H1 (cell line): ENCODE results near the gene GPR150. TPM values are rescaled to one million over a fixed set of nuclear protein-coding genes. Genes with fewer than 3 reads are reported as not detected.

Source experiments
- CTCF ChIA-PET: fragments of 300-600 bp; sonication (Branson Sonifier 250); formaldehyde crosslinking; loops from one replicate; lab custom pipeline; 2021; ENCODE audit not compliant: partially characterized antibody; lab: Charles Lee
- POLR2A ChIA-PET: fragments of 300-600 bp; sonication (Branson Sonifier 250); formaldehyde crosslinking; loops from one replicate; lab custom pipeline; 2021; ENCODE audit warnings: inconsistent platforms; ENCODE audit not compliant: partially characterized antibody; lab: Charles Lee
- DNase-seq, 2 experiments: peaks; one replicate each; pipeline versions ENCODE4 v3.0.0 to v3.0.0-alpha.2; 2010 to 2022; ENCODE audit warnings: low spot score in 2 of 2, low read depth in 1 of 2, mixed read lengths in 1 of 2
- FAIRE-seq: peaks from 2 replicates; lab custom pipeline; 2011; peaks lifted over from hg19 to GRCh38; lab: Jason Lieb, UNC
- H2AFZ ChIP-seq: 2 replicates; pipeline ENCODE4 v1.8.1; 2012; ENCODE audit warnings: low read length, inconsistent platforms
- H2AK5ac ChIP-seq: 2 replicates; pipeline ENCODE4 v1.6.1; 2013; ENCODE audit warnings: low read depth, low read length
- H2BK120ac ChIP-seq: replicated peaks from 2 replicates; pipeline ENCODE3; 2013; ENCODE audit warnings: low read depth, low read length, inconsistent platforms
- H2BK12ac ChIP-seq: 2 replicates; pipeline ENCODE4 v1.6.1; 2013; ENCODE audit warnings: low read depth, low read length
- H2BK15ac ChIP-seq: 2 replicates; pipeline ENCODE4 v1.6.1; 2013; ENCODE audit warnings: low read length
- H2BK20ac ChIP-seq: 2 replicates; pipeline ENCODE4 v1.6.1; 2013; ENCODE audit warnings: low read length
- H2BK5ac ChIP-seq: 2 replicates; pipeline ENCODE4 v1.6.1; 2013; ENCODE audit warnings: low read depth, low read length
- H3K14ac ChIP-seq: 2 replicates; pipeline ENCODE4 v1.6.1; 2013; ENCODE audit warnings: inconsistent platforms; ENCODE audit not compliant: insufficient read length
- H3K18ac ChIP-seq: 2 replicates; pipeline ENCODE4 v1.6.1; 2013; ENCODE audit warnings: low read length; ENCODE audit errors: extremely low read depth
- H3K23ac ChIP-seq: 2 replicates; pipeline ENCODE4 v1.6.1; 2013; ENCODE audit warnings: inconsistent platforms; ENCODE audit not compliant: insufficient read length
- H3K23me2 ChIP-seq: 2 replicates; pipeline ENCODE4 v1.6.1; 2013; ENCODE audit warnings: low read depth, low read length
- H3K27ac ChIP-seq: 2 replicates; pipeline ENCODE4 v1.6.1; 2011; ENCODE audit warnings: low read depth, low read length, inconsistent platforms
- H3K27me3 ChIP-seq, 4 experiments: replicated peaks in 1 of 4; 1 replicate in 1 of 4; 2 replicates in 3 of 4; pipeline versions ENCODE4 v1.6.1 to v1.8.1; 2011 to 2013; ENCODE audit warnings: low read length in 3 of 4, mild to moderate bottlenecking in 3 of 4, inconsistent platforms in 2 of 4, mixed read lengths in 2 of 4, moderate library complexity in 1 of 4; ENCODE audit not compliant: control insufficient read depth in 3 of 4, insufficient read depth in 3 of 4; ENCODE audit errors: extremely low read depth in 1 of 4
- H3K36me3 ChIP-seq, 4 experiments: 2 replicates each; pipeline versions ENCODE4 v1.6.1 to v1.8.1; 2011 to 2013; ENCODE audit warnings: mild to moderate bottlenecking in 4 of 4, low read length in 3 of 4, moderate library complexity in 2 of 4, control low read depth in 1 of 4, inconsistent platforms in 1 of 4; ENCODE audit not compliant: insufficient read depth in 4 of 4, control insufficient read depth in 2 of 4
- H3K4ac ChIP-seq: replicated peaks from 2 replicates; pipeline ENCODE3; 2013; ENCODE audit warnings: low read length, low read depth, mixed read lengths, inconsistent platforms; ENCODE audit not compliant: insufficient read length
- H3K4me1 ChIP-seq, 4 experiments: replicated peaks in 1 of 4; 1 replicate in 1 of 4; 2 replicates in 3 of 4; pipeline versions ENCODE4 v1.6.1 to v1.8.1; 2011 to 2013; ENCODE audit warnings: low read length in 3 of 4, inconsistent platforms in 2 of 4, mixed read lengths in 1 of 4; ENCODE audit not compliant: insufficient read depth in 4 of 4, control insufficient read depth in 3 of 4
- H3K4me2 ChIP-seq, 2 experiments: 2 replicates each; pipeline versions ENCODE4 v1.6.1 to v1.8.1; 2011 to 2013; ENCODE audit warnings: low read depth in 2 of 2, low read length in 2 of 2, control low read depth in 1 of 2, inconsistent platforms in 1 of 2, mild to moderate bottlenecking in 1 of 2; ENCODE audit not compliant: insufficient read depth in 1 of 2
- H3K4me3 ChIP-seq, 4 experiments: fragments of 200-600, 300-600 bp in 1 of 4; sonication (generic), shearing (Covaris generic), sonication (Bioruptor Twin) in 1 of 4; 2 replicates each; pipeline versions ENCODE4 v1.5.1 to v1.8.1; 2011 to 2016; ENCODE audit warnings: low read length in 4 of 4, low read depth in 3 of 4, control low read depth in 2 of 4, inconsistent platforms in 2 of 4, mild to moderate bottlenecking in 2 of 4, mixed read lengths in 1 of 4, moderate library complexity in 1 of 4; ENCODE audit not compliant: insufficient read depth in 2 of 4; ENCODE audit errors: extremely low read depth in 1 of 4
- H3K56ac ChIP-seq: replicated peaks from 2 replicates; pipeline ENCODE3; 2013; ENCODE audit warnings: low read depth, mild to moderate bottlenecking, mixed read lengths, low read length, inconsistent platforms; ENCODE audit not compliant: insufficient read length
- H3K79me1 ChIP-seq: 2 replicates; pipeline ENCODE4 v1.6.1; 2013; ENCODE audit warnings: low read depth, low read length, control low read depth
- H3K79me2 ChIP-seq, 2 experiments: 2 replicates each; pipeline versions ENCODE4 v1.6.1 to v1.8.1; 2012 to 2013; ENCODE audit warnings: low read length in 2 of 2, mild to moderate bottlenecking in 2 of 2, inconsistent platforms in 1 of 2; ENCODE audit not compliant: insufficient read depth in 2 of 2, control insufficient read depth in 1 of 2
- H3K9ac ChIP-seq, 4 experiments: replicated peaks in 1 of 4; 1 replicate in 1 of 4; 2 replicates in 3 of 4; pipeline versions ENCODE4 v1.6.1 to v1.8.1; 2011 to 2013; ENCODE audit warnings: low read depth in 3 of 4, low read length in 3 of 4, control low read depth in 2 of 4, mild to moderate bottlenecking in 2 of 4, moderate library complexity in 2 of 4, inconsistent platforms in 1 of 4; ENCODE audit errors: extremely low read depth in 1 of 4
- H3K9me3 ChIP-seq, 2 experiments: 2 replicates each; pipeline versions ENCODE4 v1.6.1 to v1.8.1; 2012 to 2013; ENCODE audit warnings: mild to moderate bottlenecking in 2 of 2, moderate library complexity in 2 of 2, control low read depth in 1 of 2, inconsistent platforms in 1 of 2, low read depth in 1 of 2, low read length in 1 of 2, mixed read lengths in 1 of 2; ENCODE audit not compliant: insufficient read depth in 2 of 2
- H4K20me1 ChIP-seq, 2 experiments: replicated peaks in 1 of 2; 2 replicates each; pipeline versions ENCODE3 to v1.8.1; 2011 to 2013; ENCODE audit warnings: inconsistent platforms in 2 of 2, low read length in 2 of 2, mild to moderate bottlenecking in 1 of 2; ENCODE audit not compliant: insufficient read depth in 2 of 2, control insufficient read depth in 1 of 2
- H4K5ac ChIP-seq: 2 replicates; pipeline ENCODE4 v1.6.1; 2013; ENCODE audit warnings: low read length, low read depth, mixed read lengths, inconsistent platforms; ENCODE audit not compliant: insufficient read length
- H4K8ac ChIP-seq: 2 replicates; pipeline ENCODE4 v1.8.0; 2013; ENCODE audit warnings: mild to moderate bottlenecking, moderate library complexity, low read length, inconsistent platforms; ENCODE audit not compliant: insufficient read depth; ENCODE audit errors: extremely low read depth
- H4K91ac ChIP-seq: replicated peaks from 2 replicates; pipeline ENCODE3; 2013; ENCODE audit warnings: low read length, mixed read lengths, inconsistent platforms; ENCODE audit not compliant: insufficient read length
- CTCF ChIP-seq, 3 experiments: IDR thresholded peaks; 1 replicate in 2 of 3; 2 replicates in 1 of 3; pipeline versions ENCODE4 v1.5.1 to v1.6.1; 2011; ENCODE audit warnings: low read length in 3 of 3, mild to moderate bottlenecking in 3 of 3, inconsistent platforms in 2 of 3, low read depth in 1 of 3, moderate library complexity in 1 of 3; ENCODE audit not compliant: insufficient read depth in 1 of 3; ENCODE audit errors: control extremely low read depth in 1 of 3
- RAD21 ChIP-seq, 2 experiments: IDR thresholded peaks in 1 of 2; conservative IDR thresholded peaks in 1 of 2; 2 replicates each; pipeline ENCODE4 v1.6.1; 2011; ENCODE audit warnings: low read depth in 2 of 2, low read length in 2 of 2, improper control_type of control experiment in 1 of 2, inconsistent platforms in 1 of 2, mild to moderate bottlenecking in 1 of 2, moderate library complexity in 1 of 2
- RXRA ChIP-seq: IDR thresholded peaks from 2 replicates; pipeline ENCODE4 v1.6.1; 2011; ENCODE audit warnings: low read depth, mild to moderate bottlenecking, low read length, moderate library complexity; ENCODE audit not compliant: insufficient read depth
- WGBS, 2 experiments: shearing (Covaris generic) in 1 of 2; methylation state at CpG; one replicate each; pipeline versions ENCODE4 v1.1.6 to v1.1.7; 2013 to 2015; ENCODE audit warnings: low lambda C conversion rate in 2 of 2, mixed read lengths in 2 of 2, inconsistent platforms in 1 of 2, low coverage in 1 of 2, missing lambda C conversion rate in 1 of 2; ENCODE audit not compliant: insufficient replicate concordance in 2 of 2, insufficient coverage in 1 of 2, insufficient read length in 1 of 2; ENCODE audit errors: extremely low coverage in 1 of 2, missing lambda C conversion rate in 1 of 2; 5-methylcytosine and 5-hydroxymethylcytosine counted together
- polyA plus RNA-seq, 7 experiments: library from polyadenylated mRNA; depleted of rRNA in 3 of 7; stranded (reverse) in 5 of 7; unstranded in 2 of 7; fragments of >200 nt in 5 of 7; fragments of 200-250 nt in 2 of 7; gene quantifications; 1 replicate in 5 of 7; 2 replicates in 1 of 7; 4 replicates in 1 of 7; pipeline versions ENCODE4 v1.2.1 to v1.2.3, GENCODE V29; 2011 to 2013; ENCODE audit warnings: missing spikeins in 2 of 7, mixed read lengths in 2 of 7
- total RNA-seq: library from RNA; stranded (reverse); fragmentation: NEBNext Ultra II Directional; extraction: Animal tissue kit (Norgen Biotek cat#: 25700); gene quantifications from 2 replicates; pipeline ENCODE4 v1.2.1, GENCODE V29; 2021

Gene GPR150
- total and polyA plus RNA-seq, 2 of the 8 experiments (the other 6 are each of a cell fraction or from before 2014, with no cell fraction given): 0.14 TPM; not detected in 1

- Histone ChIP-seq H2BK12ac (no peak overlapping the region), H4K5ac (no peak overlapping the region), H2AK5ac (no peak overlapping the region)
- TF ChIP-seq CTCF (IDR thresholded peaks at IDR 0.05; ENCODE audit: control extremely low read depth in 1 of 3, insufficient read depth in 1 of 3, low read depth in 1 of 3, low read length in 3 of 3) (peak in 2 of 3 experiments; percentile 41 to 63; a peak in 2 of 4 replicates), RAD21 (IDR thresholded peaks at IDR 0.05 in 1 of 2, conservative IDR thresholded peaks at IDR 0.05 in 1 of 2; ENCODE audit: low read depth in 2 of 2, low read length in 2 of 2) (peak; percentile 55 to 63), RXRA (no peak)
- TF ChIP-seq, all 59 proteins: peak for 2
- Histone ChIP-seq H2BK5ac (no peak overlapping the region), H3K4ac (no peak overlapping the region), H3K36me3 (no peaks in the 10 kb centered on the region), H2BK120ac (no peak overlapping the region), H2BK20ac (no peak overlapping the region), H3K4me1 (no peaks in the 10 kb centered on the region), H2AFZ (0 out of 2 replicates have a peak overlapping the region, but pooled peaks have one; percentile 72), H3K79me2 (no peaks in the 10 kb centered on the region), H3K18ac (no peak overlapping the region), H3K9ac (no peak overlapping the region), H3K14ac (no peak overlapping the region), H4K20me1 (no peaks in the 10 kb centered on the region), H3K4me2 (no peak overlapping the region), H3K79me1 (no peaks in the 10 kb centered on the region), H3K9me3 (no peaks in the 10 kb centered on the region), H2BK15ac (no peak overlapping the region), H3K56ac (no peak overlapping the region), H3K4me3 (no peak overlapping the region), H3K23me2 (no peaks in the 10 kb centered on the region), H4K91ac (no peak overlapping the region), H3K23ac (no peak overlapping the region), H3K27ac (no peak overlapping the region), H4K8ac (no peak overlapping the region), H3K27me3 (no peaks in the 10 kb centered on the region)
- FAIRE-seq (peak; percentile 36), DNase-seq (no peak)
- ChIA-PET POLR2A (no interaction called here), CTCF (interaction anchor here (0.6 to 4.4 kb wide), 42 partner anchors 10 to 664 kb away, joined by 3 to 42 read pairs (median 4); partner anchors contain the start of genes GLRX, RFESD and RHOBTB3)
- WGBS, 2 experiments: 36% methylated on average over 3 of the region's 3 CpGs; no CpG with 5 or more reads in 1 of the 2 experiments
Measured at GRCh38 chr5:95664204-95664786, 44.4 kb downstream of the GPR150 start.
